Sigmoid colon (tissue), 4 donors: ENCODE measurements around the gene SLC9C2.

Source experiments
- EP300 ChIP-seq, 4 donors: sonication (generic); formaldehyde crosslinking; IDR thresholded peaks; one replicate each; pipeline ENCODE4 v1.6.1; 2017; ENCODE audit warnings: antibody characterized with exemption in 4 of 4
- POLR2A ChIP-seq, 2 donors: fragments of 450-650 bp; IDR thresholded peaks; one replicate each; pipeline ENCODE4 v1.6.1; 2016; ENCODE audit warnings: antibody characterized with exemption in 2 of 2, mild to moderate bottlenecking in 2 of 2, moderate library complexity in 2 of 2
- TF ChIP-seq, protein P1 (sequence below), 4 experiments: fragments of 450-650 bp in 3 of 4; fragments of 200-600 bp in 1 of 4; IDR thresholded peaks; one replicate each; pipeline ENCODE4 v1.5.1; 2016 to 2019; ENCODE audit warnings: antibody characterized with exemption in 4 of 4, mild to moderate bottlenecking in 3 of 4, moderate library complexity in 2 of 4

DNA sequence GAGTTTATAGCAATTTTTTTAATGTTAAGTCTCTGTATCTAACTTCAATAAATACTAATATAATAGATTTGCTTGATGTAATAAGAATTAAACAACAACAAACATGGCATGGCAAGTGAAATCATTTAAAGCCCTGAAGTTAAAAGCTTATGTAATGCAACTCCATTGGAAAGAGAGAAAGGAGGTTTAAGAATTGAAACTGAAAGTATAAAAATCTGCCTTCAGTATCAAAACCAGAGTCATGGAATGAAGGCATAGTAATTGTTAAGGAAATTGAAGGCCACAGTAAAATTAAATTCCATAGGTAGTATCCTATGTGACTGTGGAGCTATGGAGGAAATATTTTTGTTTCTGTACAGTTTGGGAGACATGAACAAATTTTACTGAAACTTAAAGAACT lies 70.6 kb downstream of the SLC9C2 start:
- no peak for TF ChIP-seq EP300 (IDR thresholded peaks at IDR 0.05)
- TF ChIP-seq, protein P1, sequence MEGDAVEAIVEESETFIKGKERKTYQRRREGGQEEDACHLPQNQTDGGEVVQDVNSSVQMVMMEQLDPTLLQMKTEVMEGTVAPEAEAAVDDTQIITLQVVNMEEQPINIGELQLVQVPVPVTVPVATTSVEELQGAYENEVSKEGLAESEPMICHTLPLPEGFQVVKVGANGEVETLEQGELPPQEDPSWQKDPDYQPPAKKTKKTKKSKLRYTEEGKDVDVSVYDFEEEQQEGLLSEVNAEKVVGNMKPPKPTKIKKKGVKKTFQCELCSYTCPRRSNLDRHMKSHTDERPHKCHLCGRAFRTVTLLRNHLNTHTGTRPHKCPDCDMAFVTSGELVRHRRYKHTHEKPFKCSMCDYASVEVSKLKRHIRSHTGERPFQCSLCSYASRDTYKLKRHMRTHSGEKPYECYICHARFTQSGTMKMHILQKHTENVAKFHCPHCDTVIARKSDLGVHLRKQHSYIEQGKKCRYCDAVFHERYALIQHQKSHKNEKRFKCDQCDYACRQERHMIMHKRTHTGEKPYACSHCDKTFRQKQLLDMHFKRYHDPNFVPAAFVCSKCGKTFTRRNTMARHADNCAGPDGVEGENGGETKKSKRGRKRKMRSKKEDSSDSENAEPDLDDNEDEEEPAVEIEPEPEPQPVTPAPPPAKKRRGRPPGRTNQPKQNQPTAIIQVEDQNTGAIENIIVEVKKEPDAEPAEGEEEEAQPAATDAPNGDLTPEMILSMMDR (IDR thresholded peaks at IDR 0.05), result no peak
- no peak for TF ChIP-seq POLR2A (IDR thresholded peaks at IDR 0.05)
